OCI-LY3 (cell line): ENCODE measurements around the gene HNRNPA3.

ENCODE experiments used
- EZH2phosphoT487 ChIP-seq: fragments of 200-600 bp; shearing (Covaris generic); IDR thresholded peaks from 2 replicates; pipeline ENCODE4 v1.6.1; 2018; ENCODE audit warnings: antibody characterized with exemption, mixed run types, low read depth
- TF ChIP-seq, protein P1 (sequence below): fragments of 200-600, 300-600 bp; sonication (generic); IDR thresholded peaks from 2 replicates; pipeline ENCODE4 v1.5.1; 2014; ENCODE audit warnings: antibody characterized with exemption, low read length, low read depth

DNA sequence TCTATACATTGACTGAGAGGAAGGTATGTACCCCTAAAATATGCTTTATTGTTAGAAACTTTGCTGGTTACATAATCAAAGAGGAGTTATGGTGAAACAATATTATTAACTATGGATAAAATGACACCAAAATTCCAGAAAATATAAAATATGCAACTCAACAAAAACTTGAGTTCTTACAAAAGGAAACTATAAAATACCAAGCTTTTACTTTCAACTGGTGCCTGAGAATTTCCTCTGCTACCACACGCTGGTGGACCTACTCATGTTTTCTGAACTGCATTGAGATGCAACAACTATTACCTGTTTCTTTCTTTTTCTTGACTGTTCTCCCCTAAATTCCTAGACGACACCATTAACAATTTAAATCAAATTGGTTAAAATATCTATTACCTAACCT, 60.2 kb downstream of the HNRNPA3 start:
- TF ChIP-seq, protein P1, sequence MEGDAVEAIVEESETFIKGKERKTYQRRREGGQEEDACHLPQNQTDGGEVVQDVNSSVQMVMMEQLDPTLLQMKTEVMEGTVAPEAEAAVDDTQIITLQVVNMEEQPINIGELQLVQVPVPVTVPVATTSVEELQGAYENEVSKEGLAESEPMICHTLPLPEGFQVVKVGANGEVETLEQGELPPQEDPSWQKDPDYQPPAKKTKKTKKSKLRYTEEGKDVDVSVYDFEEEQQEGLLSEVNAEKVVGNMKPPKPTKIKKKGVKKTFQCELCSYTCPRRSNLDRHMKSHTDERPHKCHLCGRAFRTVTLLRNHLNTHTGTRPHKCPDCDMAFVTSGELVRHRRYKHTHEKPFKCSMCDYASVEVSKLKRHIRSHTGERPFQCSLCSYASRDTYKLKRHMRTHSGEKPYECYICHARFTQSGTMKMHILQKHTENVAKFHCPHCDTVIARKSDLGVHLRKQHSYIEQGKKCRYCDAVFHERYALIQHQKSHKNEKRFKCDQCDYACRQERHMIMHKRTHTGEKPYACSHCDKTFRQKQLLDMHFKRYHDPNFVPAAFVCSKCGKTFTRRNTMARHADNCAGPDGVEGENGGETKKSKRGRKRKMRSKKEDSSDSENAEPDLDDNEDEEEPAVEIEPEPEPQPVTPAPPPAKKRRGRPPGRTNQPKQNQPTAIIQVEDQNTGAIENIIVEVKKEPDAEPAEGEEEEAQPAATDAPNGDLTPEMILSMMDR = no peak
- no peak for TF ChIP-seq EZH2phosphoT487
